Osteocyte (in vitro differentiated cells): ENCODE results near the gene OASL. TPM values are rescaled to one million over a fixed set of nuclear protein-coding genes. Genes with fewer than 3 reads are reported as not detected.
A peak's percentile ranks its signal among the peaks of the same experiment; 100 is the strongest.

Experiments used
- DNase-seq: peaks from one replicate; pipeline ENCODE4 v3.0.0; 2021; ENCODE audit warnings: mixed read lengths; ENCODE audit not compliant: unreplicated experiment; ENCODE audit errors: extremely low spot score
- H3K27ac Mint-ChIP-seq: one replicate; pipeline ENCODE4 v1.8.0; 2021; ENCODE audit warnings: mild to moderate bottlenecking, mixed read lengths; ENCODE audit not compliant: unreplicated experiment
- H3K27me3 Mint-ChIP-seq: one replicate; pipeline ENCODE4 v1.8.0; 2021; ENCODE audit warnings: mixed read lengths; ENCODE audit not compliant: unreplicated experiment
- H3K36me3 Mint-ChIP-seq: one replicate; pipeline ENCODE4 v1.8.0; 2021; ENCODE audit warnings: mixed read lengths; ENCODE audit not compliant: unreplicated experiment
- H3K4me1 Mint-ChIP-seq: one replicate; pipeline ENCODE4 v1.8.0; 2021; ENCODE audit warnings: mixed read lengths; ENCODE audit not compliant: unreplicated experiment
- H3K4me3 Mint-ChIP-seq: one replicate; pipeline ENCODE4 v1.8.0; 2021; ENCODE audit warnings: mild to moderate bottlenecking, moderate library complexity, mixed read lengths; ENCODE audit not compliant: unreplicated experiment
- H3K9me3 Mint-ChIP-seq: one replicate; pipeline ENCODE4 v1.8.0; 2021; ENCODE audit warnings: mixed read lengths; ENCODE audit not compliant: unreplicated experiment
- total RNA-seq: library from RNA; stranded (reverse); gene quantifications from 2 replicates; pipeline ENCODE4 v1.2.1, GENCODE V29; 2021
- TF ChIP-seq, protein P1 (sequence below): fragments of 200-600 bp; sonication (generic); IDR thresholded peaks from 2 replicates; pipeline ENCODE4 v1.5.0; 2021; ENCODE audit warnings: antibody characterized with exemption, mild to moderate bottlenecking, moderate library complexity

Gene OASL
- total RNA-seq, 1 donor from 2014 or later = 0.24 TPM

DNA sequence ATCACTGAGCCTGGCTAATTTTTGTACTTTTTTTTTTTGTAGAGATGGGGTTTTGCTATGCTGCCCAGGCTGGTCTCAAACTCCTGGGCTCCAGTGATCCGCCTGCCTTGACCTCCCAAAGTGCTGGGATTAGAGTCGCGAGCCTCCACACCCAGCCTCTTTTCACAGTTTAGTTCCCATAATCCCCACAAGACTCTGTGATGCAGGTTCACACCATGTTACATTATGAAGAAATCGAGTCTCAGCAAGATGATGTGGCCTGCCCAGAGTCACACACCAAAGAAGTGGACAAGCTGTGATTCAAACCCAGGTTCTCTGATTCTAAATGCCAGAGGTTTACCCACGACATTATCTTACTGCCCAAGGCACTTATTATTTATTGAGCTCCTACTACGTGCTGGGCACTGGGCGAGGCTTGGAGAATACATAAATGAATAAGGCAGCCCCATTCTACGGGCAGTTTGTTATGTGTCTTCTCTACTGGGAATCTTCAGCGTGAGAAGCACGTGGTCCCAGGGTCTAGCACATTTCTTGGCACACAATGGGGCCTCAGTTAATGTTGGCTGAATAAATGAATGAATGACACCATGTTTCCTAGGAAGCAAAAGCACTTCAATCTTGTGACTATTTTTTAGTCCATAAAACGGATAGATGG lies 23.5 kb upstream of the OASL start:
- Mint-ChIP-seq H3K27me3 (peaks cover 37% of the 10 kb centered on the region), H3K27ac (no peak overlapping the region), H3K4me3 (no peak overlapping the region), H3K9me3 (no peaks in the 10 kb centered on the region), H3K36me3 (no peaks in the 10 kb centered on the region), H3K4me1 (peaks cover 9% of the 10 kb centered on the region)
- DNase-seq = peak; percentile 30
- TF ChIP-seq, protein P1, sequence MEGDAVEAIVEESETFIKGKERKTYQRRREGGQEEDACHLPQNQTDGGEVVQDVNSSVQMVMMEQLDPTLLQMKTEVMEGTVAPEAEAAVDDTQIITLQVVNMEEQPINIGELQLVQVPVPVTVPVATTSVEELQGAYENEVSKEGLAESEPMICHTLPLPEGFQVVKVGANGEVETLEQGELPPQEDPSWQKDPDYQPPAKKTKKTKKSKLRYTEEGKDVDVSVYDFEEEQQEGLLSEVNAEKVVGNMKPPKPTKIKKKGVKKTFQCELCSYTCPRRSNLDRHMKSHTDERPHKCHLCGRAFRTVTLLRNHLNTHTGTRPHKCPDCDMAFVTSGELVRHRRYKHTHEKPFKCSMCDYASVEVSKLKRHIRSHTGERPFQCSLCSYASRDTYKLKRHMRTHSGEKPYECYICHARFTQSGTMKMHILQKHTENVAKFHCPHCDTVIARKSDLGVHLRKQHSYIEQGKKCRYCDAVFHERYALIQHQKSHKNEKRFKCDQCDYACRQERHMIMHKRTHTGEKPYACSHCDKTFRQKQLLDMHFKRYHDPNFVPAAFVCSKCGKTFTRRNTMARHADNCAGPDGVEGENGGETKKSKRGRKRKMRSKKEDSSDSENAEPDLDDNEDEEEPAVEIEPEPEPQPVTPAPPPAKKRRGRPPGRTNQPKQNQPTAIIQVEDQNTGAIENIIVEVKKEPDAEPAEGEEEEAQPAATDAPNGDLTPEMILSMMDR = no peak

DNA sequence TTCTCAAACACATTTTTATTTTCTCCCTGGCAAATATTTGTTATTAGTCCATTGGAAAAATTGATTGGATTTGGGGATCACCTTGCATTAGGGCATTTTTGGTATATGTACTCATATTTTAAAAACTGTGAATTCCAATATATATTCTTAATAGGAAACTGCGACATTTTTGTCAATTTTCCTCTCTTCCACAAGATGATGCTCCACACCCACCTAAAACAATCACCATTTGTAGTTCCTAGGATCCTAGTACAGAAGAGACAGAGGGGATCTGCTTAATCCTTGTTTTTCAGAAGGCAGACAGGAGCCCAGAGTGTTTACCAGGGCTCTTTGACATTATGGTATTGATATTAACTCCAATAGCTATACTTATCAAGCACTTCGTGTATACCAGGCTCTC lies 22.8 kb upstream of the OASL start:
- no peaks in the 10 kb centered on the region for H3K36me3 Mint-ChIP-seq
- H3K4me1 Mint-ChIP-seq = peaks cover 9% of the 10 kb centered on the region
- no peak overlapping the region for H3K4me3 Mint-ChIP-seq
- TF ChIP-seq, protein P1 = peak; percentile 35
- no peak for DNase-seq
- H3K9me3 Mint-ChIP-seq = no peaks in the 10 kb centered on the region
- peaks cover 35% of the 10 kb centered on the region for H3K27me3 Mint-ChIP-seq
- no peak overlapping the region for H3K27ac Mint-ChIP-seq

DNA sequence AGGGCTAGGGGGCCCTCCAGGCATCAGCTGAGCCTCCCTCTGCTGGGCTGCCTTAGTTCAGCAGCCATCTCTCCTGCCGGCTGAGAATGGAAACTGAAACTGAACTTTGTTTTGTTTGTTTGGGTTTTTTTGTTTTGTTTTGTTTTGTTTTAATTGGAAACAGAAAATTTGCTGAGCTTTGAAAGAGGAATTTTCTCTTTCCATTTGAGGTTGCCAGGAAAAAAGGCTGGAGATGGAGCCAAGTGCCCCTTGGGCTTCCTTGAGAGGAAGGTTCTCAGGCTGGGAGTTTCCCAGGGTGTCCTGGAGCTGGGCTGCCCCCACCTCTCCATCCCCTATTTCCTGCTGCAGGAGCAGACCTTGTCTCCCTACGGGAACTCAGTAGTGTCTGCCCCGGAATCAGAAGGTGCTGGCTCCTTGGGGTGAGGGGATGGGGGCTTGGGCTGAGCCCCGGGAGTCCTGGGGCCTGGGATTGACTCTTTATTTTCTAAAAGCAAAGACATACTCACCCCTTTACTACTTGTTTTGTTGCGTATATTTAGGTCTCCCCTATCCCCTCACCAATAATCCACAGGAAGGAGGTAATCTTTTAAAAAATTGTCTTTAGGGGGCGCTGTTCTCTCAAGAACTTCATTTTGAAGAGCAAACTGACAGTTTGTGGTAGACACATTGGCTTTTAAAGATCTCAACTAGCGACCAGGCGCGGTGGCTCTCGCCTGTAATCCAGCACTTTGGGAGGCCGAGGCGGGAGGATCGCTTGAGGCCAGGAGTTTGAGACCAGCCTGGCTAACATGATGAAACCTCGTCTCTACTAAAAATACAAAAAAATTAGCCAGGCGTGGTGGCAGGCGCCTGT lies 21.3 kb upstream of the OASL start:
- peak overlapping the region; percentile 82 for H3K27ac Mint-ChIP-seq
- peak; percentile 69 for DNase-seq
- peak overlapping the region; percentile 60 for H3K4me3 Mint-ChIP-seq
- TF ChIP-seq, protein P1 = peak; percentile 50
- no peaks in the 10 kb centered on the region for H3K9me3 Mint-ChIP-seq
- no peaks in the 10 kb centered on the region for H3K36me3 Mint-ChIP-seq
- peaks cover 28% of the 10 kb centered on the region for H3K27me3 Mint-ChIP-seq
- H3K4me1 Mint-ChIP-seq = peaks cover 9% of the 10 kb centered on the region

DNA sequence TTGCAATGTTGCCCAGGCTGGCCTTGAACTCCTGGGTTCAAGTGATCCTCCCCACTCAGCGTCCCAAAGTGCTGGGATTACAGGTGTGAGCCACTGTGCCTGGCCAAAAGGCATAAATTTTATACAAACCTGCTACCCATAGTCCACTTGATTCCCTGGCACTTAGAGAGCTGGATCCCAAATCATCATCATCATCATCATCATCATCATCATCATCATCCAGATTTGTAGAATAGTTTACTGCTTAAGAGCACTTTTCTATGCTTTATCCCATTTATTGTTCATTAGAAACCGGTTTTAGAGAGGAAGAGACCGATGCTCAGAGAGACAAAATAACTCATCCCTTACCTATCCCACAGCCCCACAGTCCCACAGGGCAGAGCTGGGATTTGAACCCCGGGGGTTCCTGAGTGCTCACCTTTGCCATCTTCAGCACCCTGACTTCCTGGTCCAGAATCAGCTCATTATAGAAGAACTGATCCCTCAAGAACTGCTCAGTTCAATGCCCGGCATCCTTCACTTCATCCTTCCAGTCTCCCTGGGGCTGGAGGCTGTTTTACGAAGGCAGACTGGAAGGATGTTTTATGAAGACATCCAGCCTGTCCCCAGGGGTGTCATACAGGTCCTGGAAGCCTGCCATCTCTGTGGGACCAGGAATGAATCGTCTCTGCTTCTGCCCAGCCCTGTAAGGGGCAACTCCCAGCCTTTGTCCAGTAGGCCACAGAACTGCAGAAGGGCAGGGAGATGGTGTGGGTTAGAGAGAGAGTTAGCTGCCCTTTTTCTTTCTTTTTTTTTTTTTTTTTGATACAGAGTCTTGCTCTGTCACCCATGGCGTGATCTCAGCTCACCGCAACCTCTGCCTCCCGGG lies 20.2 kb upstream of the OASL start:
- TF ChIP-seq, protein P1 = no peak
- Mint-ChIP-seq H3K9me3 (no peaks in the 10 kb centered on the region), H3K4me3 (no peak overlapping the region)

More for the DNA sequence above, 20.2 kb upstream of the OASL start:
- Mint-ChIP-seq H3K27me3 (peaks cover 26% of the 10 kb centered on the region), H3K27ac (no peak overlapping the region), H3K36me3 (no peaks in the 10 kb centered on the region), H3K4me1 (peaks cover 9% of the 10 kb centered on the region)
- DNase-seq = peak; percentile 51
